Activated CD4-positive, alpha-beta T cell treated with anti-CD3 and anti-CD28 coated beads, Interleukin-2, amount 50 U/mL, for 24 hours (primary cell): ENCODE measurements around the gene PCDHGC3.

Source experiments
- DNase-seq, 2 donors: peaks; one replicate each; pipeline ENCODE4 v3.0.0-alpha.2; 2020; ENCODE audit warnings: low read depth in 1 of 2, low spot score in 1 of 2

Gene PCDHGC3

DNA sequence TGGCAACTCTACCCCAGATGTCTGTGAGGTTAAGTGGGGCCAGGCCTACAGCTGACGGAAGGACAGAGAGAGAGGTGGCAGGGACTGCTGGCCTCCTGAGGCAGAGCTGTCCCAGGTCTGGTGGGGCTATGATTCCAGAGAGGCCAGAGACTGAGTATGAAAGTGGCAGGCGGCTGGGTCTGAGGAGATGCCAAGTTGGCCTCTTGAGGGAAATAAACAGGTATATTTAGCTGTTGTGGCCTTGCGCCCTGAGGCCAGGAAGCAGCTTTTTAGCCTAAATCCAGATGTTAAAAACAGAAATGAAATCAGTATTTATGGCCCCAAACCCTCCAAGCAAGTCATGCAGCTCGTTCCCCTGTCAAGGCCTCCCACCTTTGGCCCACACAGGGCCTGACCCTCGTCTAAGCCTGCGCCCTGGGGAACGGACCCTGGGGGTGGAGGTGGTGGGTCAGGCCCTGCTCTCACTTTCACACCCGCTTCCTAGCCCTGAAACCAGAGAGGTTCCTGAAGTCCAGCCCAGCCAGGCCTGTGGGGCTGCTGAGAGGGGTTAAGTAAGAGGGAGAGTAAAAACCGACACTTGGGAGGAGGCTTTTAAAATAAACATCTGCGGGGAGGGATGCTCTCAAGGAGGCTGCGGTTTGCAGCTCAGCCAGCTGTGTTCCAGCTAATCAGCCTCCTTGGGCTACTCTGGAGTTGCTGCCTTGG lies 31.8 kb downstream of the PCDHGC3 start:
- DNase-seq = no peak

DNA sequence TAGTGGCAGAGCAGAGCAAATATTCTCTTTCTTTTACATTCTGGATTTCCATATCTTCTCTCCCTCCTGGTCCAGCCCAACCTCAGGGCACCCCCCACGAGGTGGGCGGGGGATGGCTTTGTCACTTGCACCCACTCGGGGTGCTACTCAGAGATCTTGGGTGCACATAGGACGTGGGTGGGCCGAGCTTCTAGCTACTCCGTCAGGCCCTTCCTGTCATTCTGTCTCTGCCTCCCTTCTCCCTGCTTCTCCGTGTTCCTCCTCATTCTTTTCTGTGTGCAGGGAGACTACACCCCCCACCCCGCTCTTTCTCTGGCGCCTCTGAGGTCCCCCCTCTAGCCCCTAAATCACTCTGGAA lies 32.7 kb downstream of the PCDHGC3 start:
- DNase-seq = no peak

DNA sequence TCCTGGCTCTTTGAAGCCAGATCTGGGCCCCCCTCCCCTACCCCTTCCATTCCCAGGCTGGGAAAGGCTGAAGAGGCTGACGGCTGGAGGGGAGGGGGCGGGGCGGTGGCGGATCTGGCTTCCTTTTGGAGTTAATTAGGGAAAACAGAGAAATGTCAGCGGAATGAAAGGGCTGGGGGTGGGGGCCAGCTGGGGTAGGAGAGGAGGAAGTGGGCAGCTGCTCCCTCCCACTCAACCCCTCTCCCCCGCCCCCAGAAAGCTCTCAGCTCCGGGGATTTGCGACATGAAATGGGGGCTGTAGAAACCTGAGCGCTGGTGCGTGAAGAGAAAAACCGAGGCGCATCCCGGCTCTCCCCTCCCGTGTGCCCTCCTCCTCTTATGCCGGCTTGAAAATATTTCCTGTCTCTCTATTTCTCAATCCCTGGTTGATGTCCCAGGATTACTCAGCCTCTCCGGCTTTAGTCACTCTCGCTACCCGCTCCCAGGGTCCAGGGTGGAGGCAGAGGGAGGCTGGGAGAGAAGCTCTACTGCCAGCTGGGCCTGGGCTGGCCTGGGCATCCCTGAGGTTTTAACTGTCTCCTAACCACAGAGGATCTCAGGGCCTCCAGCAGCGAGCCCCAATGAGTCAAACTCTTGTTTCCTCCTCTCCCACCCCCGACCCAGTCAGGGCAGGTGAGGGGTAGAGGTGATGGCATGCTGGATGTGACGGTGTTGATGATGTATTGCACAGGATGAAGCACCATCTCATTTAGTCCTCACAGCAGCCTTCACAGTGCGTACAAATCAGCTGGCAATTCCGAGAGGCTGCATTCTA lies 33.2 kb downstream of the PCDHGC3 start:
- DNase-seq = no peak

DNA sequence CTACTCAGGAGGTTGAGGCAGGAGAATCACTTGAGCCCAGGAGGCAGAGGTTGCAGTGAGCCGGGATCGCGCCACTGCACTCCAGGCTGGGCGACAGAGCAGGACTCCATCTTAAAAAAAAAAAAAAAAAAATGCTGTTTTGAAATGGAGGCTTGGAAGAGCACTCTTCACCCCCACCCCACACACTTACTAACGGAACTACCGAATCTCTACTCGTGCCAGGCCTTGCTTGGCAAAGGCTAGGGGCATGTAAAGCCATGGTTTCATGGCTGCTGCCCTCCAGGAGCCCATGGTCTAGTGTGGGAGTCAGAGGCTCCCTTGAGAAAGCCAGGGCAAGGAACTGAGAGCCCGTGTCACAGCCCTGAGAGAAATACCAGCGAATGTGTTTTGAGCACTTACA lies 34.4 kb downstream of the PCDHGC3 start:
- no peak for DNase-seq

DNA sequence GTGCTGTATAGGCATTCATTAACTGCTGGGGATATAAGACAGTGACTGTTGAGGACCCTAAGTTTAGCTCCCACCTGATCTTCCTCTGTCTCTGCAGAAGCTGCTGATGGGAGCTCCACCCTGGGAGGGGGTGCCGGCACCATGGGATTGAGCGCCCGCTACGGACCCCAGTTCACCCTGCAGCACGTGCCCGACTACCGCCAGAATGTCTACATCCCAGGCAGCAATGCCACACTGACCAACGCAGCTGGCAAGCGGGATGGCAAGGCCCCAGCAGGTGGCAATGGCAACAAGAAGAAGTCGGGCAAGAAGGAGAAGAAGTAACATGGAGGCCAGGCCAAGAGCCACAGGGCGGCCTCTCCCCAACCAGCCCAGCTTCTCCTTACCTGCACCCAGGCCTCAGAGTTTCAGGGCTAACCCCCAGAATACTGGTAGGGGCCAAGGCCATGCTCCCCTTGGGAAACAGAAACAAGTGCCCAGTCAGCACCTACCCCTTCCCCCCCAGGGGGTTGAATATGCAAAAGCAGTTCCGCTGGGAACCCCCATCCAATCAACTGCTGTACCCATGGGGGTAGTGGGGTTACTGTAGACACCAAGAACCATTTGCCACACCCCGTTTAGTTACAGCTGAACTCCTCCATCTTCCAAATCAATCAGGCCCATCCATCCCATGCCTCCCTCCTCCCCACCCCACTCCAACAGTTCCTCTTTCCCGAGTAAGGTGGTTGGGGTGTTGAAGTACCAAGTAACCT lies 35.3 kb downstream of the PCDHGC3 start:
- DNase-seq = no peak

DNA sequence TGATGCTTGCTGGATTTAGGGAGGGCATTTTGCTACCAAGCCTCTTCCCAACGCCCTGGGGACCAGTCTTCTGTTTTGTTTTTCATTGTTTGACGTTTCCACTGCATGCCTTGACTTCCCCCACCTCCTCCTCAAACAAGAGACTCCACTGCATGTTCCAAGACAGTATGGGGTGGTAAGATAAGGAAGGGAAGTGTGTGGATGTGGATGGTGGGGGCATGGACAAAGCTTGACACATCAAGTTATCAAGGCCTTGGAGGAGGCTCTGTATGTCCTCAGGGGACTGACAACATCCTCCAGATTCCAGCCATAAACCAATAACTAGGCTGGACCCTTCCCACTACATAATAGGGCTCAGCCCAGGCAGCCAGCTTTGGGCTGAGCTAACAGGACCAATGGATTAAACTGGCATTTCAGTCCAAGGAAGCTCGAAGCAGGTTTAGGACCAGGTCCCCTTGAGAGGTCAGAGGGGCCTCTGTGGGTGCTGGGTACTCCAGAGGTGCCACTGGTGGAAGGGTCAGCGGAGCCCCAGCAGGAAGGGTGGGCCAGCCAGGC lies 36.1 kb downstream of the PCDHGC3 start:
- no peak for DNase-seq

DNA sequence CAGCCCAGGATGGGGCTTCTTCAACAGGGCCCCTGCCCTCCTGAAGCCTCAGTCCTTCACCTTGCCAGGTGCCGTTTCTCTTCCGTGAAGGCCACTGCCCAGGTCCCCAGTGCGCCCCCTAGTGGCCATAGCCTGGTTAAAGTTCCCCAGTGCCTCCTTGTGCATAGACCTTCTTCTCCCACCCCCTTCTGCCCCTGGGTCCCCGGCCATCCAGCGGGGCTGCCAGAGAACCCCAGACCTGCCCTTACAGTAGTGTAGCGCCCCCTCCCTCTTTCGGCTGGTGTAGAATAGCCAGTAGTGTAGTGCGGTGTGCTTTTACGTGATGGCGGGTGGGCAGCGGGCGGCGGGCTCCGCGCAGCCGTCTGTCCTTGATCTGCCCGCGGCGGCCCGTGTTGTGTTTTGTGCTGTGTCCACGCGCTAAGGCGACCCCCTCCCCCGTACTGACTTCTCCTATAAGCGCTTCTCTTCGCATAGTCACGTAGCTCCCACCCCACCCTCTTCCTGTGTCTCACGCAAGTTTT lies 36.7 kb downstream of the PCDHGC3 start:
- DNase-seq = peak; percentile 73 to 78

DNA sequence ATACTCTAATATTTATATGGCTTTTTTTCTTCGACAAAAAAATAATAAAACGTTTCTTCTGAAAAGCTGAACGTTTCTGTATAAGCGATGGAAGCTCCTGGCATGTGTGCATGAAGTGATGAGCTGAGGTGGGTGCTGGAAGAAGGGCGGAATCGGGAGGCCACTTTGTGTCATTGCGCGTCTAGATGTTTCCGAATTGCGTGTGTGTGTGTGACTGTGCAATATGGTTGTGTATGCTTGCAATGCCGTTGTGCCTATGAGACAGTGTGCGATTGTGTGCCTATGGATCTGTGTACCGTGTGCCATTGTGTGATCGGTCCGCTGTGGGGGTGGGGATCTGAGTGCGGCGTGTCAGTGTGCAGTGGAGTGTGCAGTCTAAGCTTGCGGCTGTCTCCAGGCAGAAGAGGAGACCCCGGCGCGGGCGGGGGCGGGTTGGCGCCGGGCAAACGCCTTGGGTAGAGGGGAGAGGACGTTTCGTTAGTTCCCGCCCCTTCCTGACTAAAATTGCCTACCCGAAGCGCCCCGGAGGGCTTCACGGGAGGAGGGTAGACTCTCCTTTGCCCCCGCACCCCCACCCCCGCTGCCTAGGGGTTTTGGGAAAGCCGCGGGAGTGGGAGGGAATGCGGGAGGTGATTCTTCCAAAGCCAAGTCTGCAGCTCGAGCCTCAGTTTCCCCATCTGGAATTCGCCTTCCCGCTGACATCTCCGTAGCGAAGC lies 37.3 kb downstream of the PCDHGC3 start:
- peak in 1 of 2 donors; percentile 22 for DNase-seq

DNA sequence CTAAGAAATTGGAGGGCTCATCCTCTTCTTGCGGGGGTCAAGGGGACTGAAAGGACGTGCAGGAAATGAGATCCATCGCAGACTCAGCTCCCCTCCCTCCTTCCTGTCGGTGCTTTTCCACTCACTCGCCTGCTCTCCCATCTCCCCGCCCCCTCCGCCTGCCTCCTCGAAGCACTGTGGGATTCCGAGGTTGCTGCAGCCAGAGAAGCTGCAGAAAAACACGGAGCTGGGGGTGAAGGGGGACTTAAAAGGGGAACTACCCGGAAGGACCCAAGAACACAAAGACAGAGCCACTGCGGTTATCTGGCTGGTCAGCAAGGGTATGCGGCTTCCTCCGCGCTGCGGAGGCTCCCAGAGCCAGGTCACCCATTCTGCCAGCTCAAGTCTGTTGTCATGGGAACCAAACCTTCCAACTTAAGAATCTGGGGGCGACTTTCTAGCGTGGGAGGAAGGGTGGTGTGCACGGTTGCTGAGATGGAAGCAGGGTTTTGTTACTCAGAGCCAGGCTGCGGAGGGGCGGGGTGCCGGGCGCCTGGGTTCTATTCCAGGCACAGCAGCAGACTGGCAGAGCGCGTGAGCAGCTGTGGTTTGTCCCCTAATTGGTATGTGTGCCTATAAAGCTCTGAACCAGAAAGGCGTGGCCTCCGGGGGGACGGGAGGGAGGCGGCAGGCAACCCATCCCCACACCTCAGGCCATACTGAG lies 38.0 kb downstream of the PCDHGC3 start:
- peak; percentile 36 to 71 for DNase-seq

DNA sequence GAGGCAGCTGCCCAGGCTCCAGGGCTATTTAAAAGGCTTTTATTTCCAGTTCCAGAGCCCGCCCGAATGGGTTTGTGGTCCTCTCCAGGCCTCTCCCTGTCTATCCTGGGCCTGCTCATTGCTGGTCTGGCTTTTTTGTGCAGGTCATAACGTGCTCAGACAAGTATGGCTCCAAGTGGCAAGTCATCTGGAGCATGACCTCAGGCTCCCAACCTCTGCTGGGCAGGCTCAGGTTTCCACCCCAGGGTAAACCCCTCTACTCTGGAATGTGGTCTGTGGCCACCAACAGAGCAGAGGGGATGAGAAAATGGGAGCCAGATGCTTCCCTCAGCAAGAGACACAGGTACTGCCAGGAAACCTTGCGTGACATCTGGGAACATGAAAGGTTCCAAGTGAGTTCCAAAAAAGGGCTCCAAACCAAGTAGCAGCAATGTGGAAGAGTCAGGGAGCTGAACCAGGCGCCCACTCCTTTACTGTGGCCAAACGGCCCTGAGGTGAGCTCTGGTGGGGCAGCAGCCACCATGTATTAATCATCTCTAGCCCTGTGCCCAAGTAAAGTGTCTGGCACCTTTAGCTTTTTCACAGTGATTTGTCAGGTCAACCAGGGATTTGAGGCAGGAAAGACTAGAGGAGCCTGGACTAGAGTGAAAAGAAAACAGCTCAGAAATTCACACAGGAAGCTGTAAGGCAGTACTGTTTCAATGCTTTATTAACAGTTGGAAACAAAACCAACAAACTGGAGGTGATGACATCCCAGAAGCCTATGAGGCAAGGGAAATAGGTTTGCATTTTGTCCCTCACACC lies 38.8 kb downstream of the PCDHGC3 start:
- no peak for DNase-seq

DNA sequence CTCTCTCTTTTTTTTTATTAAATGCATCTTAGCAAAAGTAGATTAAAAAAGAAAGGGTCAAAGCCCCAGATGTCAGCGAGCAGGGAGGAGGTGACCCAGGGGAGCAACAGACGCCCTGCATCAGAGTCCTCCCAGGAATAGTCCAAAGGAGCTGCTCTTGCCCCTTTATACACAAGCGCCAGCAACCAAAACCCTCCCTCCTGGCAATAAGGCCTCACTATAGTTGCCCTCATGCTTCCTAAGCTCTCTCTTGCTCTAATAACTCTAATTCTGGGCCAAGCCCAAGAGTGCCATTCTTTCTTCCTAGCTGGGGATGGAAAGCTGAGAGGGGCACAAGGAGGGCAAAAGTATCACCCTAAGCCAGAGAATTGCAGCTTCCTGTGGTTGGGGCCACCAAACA lies 39.4 kb downstream of the PCDHGC3 start:
- DNase-seq = no peak

DNA sequence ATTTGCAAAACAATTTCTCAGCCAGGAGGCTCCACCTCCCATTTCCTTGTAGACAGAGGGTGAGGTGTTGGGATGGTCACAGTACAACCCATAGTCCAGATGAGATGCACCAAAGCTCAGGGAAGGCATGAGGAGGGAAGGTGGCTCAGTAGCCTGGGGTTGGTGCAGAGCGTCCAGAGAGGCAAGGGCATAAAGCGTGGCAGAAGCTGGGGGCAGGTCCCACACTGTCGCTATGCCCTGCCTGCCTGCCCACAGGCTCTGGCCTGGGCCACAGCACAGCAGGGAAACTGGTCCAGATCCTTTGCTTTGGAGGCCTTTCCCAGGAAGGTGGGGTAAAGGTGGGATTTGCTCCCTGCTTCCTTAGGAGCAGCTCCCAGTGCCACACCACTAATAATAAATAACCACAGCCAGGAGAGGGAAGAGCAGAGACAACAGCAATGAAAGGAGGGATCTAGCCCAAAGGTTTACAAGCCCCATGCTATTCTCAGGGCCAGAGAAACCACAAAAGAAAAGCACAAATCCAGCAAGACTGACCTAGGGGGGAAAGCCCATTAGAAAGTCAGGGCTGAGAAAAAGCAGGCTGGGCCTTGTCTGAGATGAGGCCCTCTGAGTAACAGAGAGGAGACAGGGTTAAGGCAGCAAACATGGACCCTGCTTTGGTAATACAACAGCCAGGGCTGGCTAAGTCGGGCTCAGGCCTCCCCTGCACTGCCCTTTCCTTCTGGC lies 40.3 kb downstream of the PCDHGC3 start:
- DNase-seq = no peak

DNA sequence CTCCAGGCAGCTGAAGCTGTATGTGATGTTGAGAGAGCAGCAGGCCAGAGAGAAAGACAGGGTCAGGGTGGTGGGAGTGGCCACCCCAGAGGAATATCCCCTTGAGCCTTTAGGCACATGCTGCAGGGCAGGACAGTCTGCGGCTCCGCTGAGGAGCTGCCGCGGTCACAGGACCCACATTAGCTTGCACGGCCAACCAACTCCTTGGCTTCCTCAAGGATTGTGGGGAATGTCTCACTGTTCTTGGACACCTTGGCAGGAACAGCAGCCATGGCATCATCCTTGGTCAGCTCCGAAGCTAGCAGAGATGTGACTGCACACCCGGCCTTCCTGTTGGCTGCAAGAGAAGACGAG lies 40.9 kb downstream of the PCDHGC3 start:
- DNase-seq = no peak

DNA sequence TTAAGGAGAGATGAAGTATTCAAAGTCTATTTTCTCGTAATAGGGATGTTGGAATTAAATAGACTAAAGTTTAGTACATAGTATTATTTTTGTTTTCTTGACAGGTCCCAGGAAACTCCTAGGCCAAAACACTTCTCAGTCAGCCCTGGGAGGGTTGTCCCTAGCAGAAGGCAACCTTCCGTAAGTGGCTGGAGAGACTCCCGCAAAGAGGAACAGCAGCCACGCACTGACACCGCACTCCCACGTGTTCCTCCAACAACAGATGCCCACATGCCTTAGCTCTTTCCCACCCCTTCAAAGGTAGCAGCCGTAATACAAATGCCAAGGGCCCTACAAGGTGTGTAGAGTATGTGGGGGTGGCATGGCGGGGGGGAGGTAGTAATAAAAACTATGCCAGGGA lies 41.5 kb downstream of the PCDHGC3 start:
- no peak for DNase-seq

DNA sequence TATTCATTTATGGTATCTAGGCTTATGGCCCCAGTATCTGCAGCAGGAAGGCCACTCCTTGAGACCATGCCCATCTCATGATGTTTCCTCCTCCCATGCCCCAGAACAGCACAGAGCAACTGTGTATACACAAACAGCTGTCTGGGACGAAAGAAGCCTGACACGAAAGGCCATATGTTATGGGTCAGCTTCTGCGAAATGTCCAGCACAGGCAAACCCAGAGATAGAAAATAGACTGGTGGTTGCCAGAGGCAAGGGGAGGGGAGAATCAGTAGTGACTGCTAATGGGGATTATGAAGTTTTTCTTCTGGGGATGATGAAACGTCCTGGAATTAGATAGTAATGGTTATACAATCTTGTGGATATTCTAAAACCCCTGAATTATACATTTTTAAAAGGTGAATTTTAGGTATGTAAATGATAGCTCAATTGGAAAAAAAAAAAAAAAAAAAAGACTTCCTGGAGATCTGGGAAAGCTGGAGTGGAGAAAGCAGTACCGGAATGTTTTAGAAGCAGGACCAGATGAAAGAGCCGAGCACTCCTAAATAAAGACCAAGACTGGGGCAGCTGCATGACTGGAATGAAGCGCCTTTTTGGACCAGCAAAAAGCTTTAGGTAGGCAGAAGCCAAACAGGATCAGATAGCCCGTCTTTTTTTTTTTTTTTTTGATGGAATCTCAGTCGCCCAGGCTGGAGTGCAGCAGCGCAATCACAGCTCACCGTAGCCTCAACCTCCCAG lies 42.3 kb downstream of the PCDHGC3 start:
- no peak for DNase-seq

DNA sequence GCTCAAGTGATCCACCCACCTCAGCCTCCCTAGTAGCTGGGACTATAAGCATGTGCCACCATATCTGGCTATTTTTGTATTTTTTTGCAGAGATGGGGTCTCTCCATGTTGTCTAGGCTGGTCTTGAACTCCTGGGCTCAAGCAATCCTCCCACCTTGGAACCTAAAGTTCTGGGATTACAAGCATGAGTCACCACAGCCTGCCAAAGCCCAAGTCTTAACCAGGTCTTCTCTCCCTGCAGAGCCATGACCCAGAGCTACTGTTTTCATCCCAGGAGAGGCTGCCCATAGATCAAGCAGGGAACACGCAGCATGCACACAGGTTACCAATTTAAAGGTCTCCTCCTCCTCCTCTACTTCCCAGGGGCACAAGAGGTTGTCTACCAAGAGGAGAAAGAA lies 42.9 kb downstream of the PCDHGC3 start:
- DNase-seq = no peak

DNA sequence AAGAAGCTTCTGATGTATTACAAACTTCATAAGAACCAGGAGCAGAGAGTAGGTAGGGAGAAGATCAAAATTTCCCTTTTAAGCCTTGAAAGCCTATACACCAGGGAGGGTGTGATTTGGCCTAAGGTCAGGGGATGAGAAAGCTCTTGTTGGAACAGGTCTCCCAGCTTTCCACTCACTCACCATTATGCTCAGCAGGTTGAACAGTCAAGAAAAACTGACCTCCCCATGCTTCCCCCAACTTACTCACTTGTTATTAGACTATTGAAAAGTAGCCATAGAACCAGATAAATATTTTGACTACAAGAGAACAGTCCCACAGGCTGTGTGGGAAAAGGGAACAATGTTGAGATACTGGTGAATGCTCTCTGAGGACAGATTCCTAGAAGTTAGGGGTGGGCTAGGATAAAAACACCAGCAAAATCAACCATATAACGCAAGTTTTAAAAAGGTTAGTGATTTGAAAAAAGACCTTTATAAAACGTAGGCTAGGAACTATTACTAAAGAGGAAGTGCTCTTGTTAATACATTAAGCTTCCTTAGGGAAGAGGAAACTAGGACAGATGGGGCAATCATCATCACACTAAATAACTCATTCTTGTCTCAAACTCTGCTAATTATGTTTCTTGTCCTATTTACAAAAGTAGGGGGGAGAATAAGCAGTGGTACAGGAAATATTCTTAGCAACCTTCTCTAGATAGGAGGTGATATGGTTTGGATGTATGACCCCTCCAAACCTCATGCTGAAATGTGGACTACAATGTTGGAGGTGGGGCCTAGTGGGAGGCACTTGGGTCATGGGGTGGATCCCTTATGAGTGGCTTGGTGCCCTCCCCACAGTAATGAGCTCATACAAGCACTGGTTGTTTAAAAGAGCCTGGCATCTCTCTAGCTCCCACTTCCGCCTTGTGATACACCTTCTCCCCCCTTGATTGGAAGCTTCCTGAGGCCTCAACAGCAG lies 44.1 kb downstream of the PCDHGC3 start:
- DNase-seq = no peak
